Effector CD4-positive, alpha-beta T cell (primary cell): ENCODE results near the gene MYBL2.
"Not testable (repeated sequence)": the region's sequence is repeated elsewhere in the genome, so short reads cannot be mapped to it uniquely, and the experiment has no call there.

ENCODE experiments used
- DNase-seq: peaks from one replicate; pipeline ENCODE4 v3.0.0-alpha.2; 2020
- total RNA-seq: gene quantifications from one replicate; lab custom pipeline; 2026; lab: John Stamatoyannopoulos, UW

The MYBL2 gene
- 3.8 reads per million, percentile 14 among the genes with 10 or more reads in this experiment for total RNA-seq

DNA sequence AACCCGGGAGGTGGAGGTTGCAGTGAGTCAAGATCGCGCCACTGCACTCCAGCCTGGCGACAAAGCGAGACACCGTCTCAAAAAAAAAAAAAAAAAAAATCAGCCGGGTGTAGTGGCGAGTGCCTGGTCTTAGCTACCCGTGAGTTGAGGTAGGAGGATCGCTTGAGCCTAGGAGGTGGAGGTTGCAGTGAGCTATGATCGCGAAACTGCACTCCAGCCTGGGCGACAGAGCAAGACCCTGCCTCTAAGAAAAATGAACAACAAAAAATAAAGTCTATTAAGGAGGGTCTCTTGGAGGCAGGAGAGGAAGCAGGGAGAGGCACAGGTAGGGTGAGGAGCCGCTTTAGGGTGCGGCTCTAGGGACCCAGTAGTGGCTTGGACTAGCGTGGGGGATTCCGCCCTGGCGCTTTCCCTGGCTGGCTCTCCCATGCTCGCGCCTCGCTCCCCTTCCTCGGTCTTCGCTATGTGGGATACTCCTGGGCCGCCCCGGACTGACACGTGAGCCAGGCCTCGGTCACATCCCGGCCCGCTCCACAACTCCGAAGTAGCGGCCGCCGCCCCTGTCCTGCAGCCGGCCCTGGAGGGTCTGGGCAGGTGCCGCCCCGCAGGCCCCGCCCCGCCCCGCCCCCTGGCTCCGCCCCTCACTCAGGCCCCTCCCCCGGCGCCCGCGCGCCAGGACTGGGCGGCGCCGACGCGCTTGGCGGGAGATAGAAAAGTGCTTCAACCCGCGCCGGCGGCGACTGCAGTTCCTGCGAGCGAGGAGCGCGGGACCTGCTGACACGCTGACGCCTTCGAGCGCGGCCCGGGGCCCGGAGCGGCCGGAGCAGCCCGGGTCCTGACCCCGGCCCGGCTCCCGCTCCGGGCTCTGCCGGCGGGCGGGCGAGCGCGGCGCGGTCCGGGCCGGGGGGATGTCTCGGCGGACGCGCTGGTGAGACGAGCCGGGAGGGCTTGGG, at the start of gene MYBL2:
MYBL2 (plus strand) TSS at position 739 of the 953 bp plus-strand sequence; CDS start at position 909, 170 bp downstream.
- peak; percentile 63 for DNase-seq

DNA sequence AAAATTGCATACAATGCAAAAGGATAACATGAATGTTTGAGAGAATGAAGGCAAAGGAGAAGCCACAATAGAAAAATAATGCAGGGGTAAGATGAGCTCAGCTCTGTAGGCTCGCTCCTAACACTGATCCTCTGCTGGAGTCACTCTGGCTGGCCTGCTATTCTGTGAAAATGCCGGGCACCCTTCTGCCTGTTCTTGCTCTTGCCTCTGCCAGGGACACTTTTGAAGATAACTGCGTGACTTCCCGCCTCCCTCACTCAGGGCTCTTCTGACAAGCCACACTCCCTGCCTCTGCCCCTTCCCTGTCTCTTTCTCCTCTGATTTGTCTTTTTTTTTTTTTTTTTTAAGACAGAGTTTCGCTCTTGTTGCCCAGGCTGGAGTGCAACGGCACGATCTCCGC, 35.3 kb upstream of the MYBL2 start:
- DNase-seq = no peak

DNA sequence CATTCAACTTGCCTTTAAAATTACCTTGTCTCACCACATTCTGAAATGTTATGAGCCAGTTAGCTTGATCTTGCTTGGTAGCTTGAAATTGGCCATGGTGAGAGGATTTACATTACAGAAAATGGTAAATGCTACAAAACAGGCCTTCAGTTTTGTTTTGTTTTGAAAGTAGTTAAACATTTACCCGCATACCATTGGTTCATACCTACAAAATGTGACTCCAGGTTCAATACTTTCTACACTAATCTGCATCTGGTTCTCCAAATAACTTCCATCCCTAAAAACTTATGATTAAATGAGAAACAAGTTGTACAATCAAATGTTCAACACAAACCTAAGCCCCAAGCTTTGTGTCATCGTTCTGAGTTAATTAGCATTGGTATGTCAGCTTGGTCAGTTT, 30.5 kb upstream of the MYBL2 start:
- no peak for DNase-seq

DNA sequence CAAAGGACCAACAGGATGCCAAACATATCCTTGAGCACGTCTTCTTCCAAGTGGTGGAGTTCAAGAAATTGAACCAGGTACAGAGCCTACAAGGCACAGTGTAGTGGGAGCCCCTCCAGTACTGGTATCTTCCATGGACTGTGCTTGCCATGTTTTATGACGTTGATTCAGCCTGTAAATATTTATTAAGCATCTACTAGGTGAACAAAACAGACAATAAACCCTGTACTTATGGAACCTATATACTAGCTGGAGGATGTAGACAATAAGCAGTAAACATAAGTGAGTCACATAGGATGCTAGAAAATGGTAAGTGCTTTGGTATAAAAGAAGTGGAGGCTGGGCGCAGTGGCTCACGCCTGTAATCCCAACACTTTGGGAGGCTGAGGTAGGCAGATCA, 24.4 kb upstream of the MYBL2 start:
- DNase-seq = no peak

DNA sequence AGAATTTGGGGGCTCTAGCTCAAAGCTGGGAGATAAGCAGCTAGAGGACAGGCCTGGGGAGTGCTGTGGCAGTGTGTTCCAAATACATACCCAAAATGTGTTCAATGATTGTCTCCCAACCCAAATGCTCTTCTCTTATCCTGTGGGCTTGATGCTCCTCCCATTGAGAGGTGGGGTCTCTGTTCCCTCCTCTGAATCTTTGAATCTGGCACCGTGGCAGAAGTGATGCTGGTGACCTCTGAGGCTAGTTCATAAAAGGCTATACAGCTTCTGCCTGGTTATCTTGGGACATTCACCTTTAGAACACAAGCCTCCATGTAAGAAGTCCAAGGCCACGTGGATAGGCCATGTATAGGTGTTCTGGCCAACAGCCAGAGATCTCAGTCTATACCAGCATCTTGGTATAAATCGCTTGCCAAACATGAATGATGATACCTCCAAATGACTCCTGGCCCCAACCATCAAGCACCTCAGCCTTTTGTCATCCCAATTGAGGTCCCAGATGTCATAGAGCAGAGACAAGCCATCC, 15.9 kb upstream of the MYBL2 start:
- no peak for DNase-seq

DNA sequence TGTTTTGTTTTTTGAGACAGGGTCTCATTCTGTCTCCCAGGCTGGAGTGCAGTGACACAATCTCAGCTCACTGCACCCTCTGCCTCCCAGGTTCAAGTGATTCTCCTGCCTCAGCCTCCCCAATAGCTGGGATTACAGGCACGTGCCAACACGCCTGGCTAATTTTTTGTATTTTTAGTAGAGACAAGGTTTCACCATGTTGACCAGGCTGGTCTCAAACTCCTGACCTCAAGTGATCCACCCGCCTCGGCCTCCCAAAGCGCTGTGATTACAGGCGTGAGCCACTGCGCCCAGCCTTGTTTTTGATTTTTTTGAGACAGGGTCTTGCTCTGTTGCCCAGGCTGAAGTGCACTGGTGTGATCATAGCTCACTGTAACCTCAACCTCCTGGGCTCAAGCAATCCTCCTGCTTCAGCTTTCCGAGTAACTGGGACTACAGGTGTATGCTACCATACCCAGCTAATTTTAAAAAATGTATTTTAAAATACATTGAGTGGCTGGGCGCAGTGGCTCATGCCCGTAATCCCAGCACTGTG, 15.2 kb upstream of the MYBL2 start:
- DNase-seq = not testable (repeated sequence)

DNA sequence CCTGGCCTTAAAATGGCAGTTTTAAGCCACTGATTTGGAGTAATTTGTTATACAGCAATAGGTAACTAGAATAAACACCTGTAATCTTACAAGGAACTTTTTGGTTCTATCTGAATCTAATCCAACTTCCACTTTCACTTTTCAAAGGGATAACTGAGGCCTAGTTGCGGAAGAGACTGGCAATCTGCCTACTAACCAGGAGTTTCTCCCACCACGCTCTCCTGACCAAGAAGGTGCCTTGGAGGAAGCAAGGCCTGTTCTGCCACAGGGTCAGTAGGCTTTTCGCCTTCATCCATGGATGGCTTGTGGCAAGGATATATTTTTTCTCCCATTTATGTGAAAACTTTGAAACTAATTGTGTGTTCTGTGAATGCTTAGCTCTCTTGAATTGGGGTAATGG, 12.9 kb upstream of the MYBL2 start:
- DNase-seq = no peak

DNA sequence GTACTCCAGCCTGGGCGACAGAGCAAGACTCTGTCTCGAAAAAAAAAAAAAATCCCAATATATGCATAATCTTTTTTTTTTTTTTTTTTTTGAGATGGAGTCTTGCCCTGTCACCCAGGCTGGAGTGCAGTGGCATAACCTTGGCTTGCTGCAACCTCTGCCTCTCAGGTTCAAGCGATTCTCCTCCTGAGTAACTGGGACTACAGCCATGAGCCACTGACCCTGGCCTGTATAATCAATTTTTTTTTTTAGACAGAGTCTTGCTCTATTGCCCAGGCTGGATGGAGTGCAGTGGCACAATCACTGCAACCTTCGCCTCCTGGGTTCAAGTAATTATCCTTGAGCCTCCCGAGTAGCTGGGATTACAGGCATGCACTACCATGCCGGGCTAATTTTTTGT, 11.7 kb upstream of the MYBL2 start:
- not testable (repeated sequence) for DNase-seq

DNA sequence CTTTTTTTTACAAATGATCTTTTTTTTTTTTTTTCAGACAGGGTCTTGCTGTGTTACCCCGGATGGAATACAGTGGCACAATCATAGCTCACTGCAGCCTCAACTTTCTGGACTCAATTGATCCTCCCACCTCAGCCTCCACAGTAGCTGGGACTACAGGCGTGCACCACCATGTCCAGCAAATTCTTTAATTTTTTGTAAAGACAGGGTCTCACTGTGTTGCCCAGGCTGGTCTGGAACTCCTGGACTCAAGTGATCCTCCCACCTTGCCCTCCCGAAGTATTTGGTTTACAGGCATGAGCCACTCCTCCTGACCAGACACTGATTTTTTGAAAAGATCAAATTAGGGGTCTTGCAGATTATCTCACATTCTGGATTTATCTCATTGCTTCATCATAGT, 11.0 kb upstream of the MYBL2 start:
- no peak for DNase-seq

DNA sequence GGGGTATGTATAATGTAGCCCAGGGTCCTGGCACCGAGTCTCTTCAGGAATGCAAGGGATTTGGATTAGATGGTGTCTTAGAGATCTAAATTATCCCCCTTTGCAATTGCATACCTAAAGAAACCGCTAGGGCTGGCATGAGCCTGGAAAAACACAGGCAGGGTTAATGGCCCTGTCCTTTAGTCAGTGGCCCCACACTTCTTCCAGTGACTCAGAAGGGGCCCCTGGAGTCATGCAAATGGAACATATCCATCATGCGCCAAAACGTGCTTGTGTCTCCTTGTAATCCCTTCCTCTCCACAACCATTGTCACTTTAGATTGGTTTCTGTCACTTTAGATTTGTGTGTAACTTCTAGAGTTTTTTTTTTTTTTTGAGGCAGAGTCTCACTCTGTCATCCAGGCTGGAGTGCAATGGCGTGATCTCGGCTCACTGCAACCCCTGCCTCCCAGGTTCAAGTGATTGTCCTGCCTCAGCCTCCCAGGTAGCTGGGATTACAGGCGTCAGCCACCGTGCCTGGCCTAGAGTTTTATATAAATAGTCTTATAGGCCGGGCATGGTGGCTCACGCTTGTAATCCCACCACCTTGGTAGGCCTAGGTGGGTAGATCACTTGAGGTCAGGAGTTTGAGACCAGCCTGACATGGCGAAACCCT, 8.7 kb upstream of the MYBL2 start:
- no peak for DNase-seq

DNA sequence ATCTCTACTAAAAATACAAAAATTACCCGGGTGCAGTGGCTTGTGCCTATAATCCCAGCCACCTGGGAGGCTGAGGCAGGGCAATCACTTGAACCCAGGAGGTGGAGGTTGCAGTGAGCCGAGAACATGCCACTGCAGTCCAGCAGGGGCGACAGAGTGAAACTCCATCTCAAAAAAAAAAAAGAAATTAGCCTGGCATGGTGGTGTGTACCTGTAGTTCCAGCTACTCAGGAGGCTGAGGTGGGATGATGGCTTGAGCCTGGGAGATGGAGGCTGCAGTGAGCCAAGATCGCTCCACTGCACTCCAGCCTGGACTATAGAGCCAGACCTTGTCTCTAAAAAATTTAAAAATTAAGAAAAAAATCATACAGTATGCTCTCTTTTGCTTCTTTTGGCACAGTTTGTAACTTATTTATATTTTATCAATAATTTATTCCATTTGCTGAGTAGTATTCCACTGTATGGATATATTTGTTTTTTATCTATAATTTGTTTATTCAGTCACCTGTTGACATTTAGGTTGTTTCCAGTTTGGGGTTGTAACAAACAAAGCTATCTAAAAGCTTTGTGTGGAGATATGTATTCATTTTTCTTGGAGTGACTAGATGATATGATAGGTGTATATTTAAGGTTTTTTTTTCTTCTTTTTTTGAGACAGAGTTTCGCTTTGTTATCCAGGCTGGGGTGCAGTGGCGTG, 8.0 kb upstream of the MYBL2 start:
- no peak for DNase-seq

DNA sequence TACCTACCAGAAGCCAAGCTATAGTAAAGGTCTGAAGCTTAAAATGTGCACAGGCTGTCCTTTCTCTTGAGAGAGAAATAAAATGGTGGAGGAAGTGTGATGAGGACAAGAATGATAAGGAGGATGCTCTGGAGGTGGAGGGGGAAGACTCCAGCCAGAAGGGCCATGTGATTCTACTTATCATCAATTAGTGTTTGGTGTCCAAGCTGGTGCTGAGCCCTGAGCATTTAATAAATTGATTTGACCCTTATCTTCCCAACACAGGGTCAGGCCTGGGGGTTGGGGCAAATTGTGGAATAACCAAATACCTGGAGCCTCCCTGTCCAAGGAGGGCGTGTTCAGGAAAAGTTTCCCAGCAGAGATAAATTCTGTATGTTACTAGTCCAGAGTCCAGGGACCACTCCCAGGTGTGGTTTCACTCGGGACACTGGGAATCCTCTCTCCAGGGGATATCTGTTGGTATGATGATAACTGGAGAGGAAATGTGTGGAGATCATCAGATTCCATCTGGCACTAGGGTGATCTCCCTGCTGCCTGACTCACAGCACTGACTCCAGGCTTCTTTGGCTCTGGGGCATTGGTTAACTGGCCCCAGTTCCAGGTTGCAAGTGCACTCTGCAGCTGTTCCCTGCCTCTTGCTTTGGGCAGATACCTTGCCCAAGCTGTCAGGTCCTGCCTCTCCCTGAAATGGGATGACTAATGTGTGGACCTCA, 3.8 kb upstream of the MYBL2 start:
- DNase-seq = no peak

DNA sequence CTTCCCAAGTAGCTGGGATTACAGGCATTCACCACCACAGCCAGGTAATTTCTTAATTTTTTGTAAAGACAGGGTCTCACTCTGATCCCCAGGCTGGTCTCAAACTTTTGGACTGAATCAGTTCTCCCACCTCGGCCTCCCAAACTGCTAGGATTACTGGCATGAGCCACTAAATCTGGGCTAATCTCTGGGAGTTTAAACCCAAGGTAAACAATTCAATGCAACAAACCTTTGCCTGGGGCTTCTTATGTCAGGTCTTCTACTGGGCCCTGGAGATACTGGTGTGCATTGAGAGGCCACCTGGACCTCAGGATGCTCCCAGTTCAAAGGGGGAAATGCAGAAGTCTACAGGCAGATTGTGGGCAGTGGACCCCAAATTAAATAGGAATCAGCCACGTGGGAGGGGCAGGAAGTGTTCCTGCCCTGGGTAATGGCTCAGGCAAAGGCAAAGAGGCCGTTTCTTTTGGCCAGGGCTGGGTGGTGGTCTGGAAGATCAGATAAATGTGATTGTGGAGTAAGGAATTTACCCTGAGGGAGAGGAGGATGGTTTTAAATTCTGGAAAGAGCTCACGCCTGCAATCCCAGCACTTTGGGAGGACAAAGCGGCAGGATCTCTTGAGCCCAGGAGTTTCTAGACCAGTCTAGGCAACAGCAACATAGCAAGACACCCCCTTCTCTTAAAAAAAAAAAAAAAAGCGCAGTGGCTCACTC, 1.3 kb upstream of the MYBL2 start:
- DNase-seq = no peak

DNA sequence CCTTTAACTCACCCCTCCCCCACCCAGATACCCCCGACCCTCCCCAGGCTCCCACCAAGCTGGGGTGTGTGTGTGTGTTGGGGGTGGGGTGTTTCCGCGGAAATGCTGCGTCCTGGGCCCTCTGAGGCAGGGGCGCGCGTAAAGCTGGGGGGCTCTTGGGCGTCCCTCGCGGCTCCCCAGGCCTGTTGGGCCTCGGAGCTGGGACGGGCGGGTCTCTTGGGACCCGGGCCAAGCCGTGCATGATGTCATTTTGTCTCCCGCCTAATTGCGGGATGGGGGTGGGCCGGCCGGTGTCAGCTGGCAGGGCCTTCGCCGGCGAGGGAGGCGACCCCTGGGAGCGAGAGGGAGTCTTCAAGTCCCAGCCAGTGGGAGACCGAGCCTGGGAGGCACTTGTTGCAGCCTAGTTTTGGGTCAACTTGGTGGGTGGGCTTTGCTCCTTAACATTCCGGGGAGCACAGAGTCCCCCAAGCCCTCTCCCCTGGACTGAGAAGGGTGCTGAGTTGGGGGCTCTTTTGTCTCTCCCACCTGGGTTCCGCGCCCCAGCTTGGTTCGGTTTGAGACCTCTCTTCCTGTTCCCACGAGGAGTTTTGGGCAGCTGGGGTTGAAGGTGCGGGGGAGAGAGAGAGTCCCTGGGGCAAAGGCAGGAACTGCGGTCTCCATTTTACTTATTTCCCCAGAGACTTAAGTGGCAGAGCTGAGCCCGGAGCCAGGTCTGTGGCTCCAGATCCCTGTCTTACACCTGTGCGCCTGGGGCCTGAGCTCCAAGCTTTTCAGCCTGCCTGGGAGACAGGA, 623 bp downstream of the MYBL2 start:
- DNase-seq = no peak

DNA sequence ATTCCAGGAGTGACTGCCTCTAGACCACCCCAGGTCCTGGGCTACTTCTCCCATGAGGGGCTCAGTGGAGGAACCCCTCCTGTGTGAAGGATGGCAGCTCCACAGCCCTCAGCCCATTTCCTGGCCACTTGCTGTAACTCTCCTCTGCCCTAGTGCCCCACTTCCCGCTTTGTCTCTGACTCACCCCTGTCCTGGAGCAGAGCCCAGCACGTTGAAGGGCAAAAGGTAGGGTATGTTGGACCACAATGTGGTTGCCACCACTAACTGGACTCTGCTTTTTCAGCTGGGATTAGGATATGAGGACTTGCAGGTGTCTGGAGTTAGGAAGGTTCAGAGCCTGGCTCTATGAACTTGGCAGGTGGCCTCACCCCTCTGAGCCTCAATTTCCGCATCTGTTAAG, 2.4 kb downstream of the MYBL2 start:
- no peak for DNase-seq

DNA sequence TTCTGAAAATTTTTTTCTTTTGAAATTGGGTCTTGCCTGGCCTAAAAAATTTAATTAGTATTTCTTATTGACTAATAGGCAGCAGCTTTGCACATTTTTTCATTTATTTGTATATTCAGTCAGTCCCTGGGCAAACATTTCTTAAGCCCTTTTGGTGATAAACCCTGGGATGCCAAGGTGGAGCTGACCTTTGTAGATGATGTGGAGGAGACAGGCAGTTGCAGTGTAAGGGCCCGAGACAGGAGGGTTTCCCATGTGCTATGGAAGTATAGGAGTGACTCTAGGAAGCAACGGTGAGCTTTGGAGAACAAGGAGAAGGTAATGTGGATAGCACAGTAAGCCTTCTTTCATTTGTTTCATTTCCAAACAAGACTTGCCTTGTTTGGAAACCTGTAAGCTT, 3.5 kb downstream of the MYBL2 start:
- DNase-seq = no peak

DNA sequence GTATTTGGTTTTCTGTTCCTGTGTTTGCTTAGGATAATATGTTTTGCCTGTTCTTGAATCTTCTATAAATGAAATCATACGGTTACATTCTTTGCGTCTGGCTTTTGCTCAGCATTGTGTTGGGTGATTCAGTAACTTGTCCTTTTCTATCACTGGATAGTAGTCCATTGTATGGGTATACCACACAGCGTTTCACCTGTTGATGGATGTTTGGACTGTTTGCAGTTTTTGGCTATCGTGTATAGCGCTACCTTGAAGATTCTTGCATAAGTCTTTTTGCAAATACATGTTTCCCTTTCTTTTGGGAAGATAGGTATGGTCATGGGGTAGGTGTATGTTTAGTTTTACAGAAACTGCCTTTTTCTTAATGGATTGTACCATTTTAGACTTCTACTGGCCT, 9.5 kb downstream of the MYBL2 start:
- DNase-seq = no peak

DNA sequence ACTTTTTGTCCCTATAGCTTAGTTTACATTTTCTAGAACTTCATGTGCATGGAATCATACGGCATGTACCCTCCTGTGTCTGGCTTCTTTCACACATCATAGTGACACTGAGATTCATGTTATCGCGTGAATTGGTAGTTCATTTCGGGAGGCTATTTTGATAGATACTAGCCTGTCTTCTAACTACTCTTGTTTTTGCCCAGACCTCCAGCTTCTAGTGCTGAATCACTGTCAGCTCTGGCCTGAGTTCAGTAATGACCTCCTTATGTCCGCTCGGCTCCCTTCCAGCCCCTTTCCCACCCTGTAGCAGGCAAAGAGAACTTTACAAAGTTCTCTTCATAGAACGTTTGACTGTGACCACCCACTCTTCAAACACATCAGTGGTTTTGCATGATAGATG, 14.1 kb downstream of the MYBL2 start:
- no peak for DNase-seq

DNA sequence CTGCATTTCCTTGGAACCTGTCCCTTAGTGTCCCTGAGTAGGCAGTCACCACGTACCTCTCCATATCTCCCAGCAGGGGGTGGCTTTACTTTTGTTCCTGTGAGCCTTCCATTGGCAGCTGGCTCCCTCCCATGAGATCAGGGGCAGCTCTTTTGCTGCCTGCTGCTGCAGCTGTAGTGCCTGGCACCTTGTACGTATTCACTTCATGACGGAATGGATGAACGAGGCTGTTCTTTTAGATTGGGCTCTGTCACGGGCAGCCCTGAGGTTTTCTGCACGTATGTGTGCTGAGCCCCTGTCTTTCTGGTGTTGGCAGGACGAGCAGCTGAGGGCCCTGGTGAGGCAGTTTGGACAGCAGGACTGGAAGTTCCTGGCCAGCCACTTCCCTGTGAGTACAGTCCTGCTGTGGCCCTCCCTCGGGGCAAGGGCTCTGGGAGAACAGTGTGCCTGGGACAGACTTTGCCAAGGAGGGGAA, 14.6 kb downstream of the MYBL2 start:
- DNase-seq = no peak

DNA sequence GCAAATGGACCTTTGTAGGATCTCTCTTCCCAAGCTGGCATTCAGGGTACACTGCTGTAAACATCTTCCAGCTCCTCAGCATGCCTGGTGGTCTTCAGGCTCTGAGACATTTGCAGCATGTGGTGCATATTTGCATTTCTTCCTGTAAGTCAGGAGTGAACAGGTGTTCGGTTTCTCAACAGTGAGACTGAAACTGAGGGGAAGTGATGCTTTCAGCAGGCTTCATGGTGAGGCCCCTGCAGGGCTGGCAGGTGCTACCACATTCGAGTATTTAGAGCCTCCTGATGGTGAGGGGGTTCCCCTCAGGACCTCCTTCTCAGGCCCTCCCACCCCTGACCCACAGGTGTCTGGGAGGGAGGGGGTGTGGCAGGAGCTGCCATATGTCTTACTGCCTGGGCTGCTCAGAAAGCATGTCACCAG, 15.1 kb downstream of the MYBL2 start:
- DNase-seq = no peak

DNA sequence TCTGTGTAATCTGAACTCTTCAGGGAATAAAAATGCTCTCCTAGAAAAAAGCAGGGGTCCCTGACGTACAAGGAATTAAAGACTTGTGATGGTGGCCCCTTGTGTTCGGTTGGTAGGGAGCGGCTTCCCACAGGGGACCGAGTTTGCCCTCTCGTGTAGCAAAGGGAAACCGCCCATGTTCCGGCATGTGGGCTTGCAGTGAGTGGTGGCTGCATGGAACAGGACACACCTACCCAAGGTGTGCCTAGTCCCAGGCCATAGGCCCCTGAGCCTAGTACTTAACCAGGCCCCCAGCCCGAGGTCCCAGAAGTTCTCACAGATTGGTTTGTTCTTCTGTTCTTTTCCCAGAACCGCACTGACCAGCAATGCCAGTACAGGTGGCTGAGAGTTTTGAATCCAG, 15.5 kb downstream of the MYBL2 start:
- DNase-seq = no peak
